Stomach (tissue), 4 donors: ENCODE results near the gene ACSL5.

ENCODE experiments used
- EP300 ChIP-seq: sonication (generic); formaldehyde crosslinking; IDR thresholded peaks from one replicate; pipeline ENCODE4 v1.6.1; 2017; ENCODE audit warnings: antibody characterized with exemption
- POLR2A ChIP-seq, 4 donors: fragments of 450-650 bp; IDR thresholded peaks; one replicate each; pipeline ENCODE4 v1.6.1; 2016; ENCODE audit warnings: antibody characterized with exemption in 4 of 4, control low read depth in 2 of 4, mild to moderate bottlenecking in 1 of 4, moderate library complexity in 1 of 4
- POLR2AphosphoS5 ChIP-seq, 3 donors: sonication (generic); formaldehyde crosslinking; IDR thresholded peaks; one replicate each; pipeline ENCODE4 v1.6.1; 2016; ENCODE audit warnings: antibody characterized with exemption in 3 of 3
- TF ChIP-seq, protein P1 (sequence below), 7 experiments: fragments of 450-650 bp in 4 of 7; fragments of 200-600 bp in 3 of 7; sonication (generic) in 3 of 7; IDR thresholded peaks; one replicate each; pipeline ENCODE4 v1.5.1; 2016 to 2019; ENCODE audit warnings: antibody characterized with exemption in 7 of 7, control low read depth in 2 of 7, mild to moderate bottlenecking in 1 of 7

DNA sequence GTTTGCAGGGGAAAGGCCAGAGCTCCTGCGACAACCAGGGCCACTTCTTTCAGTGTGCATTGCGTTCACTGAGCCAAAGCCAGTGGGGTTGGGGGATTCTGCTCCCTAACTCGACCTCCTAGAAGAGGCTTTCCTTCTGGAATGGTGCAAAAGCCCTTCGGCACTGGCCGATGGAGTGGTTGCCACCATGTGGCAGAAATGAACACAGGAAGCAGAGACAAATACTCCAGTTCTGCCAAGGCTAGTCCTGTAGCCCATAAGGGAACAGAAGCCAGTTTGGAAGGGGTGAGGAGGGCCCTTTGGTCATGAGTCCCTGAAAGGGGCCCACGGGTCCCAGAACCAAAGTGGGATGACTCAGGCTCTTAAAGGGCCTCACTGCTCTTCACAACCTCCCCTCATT is 29.7 kb upstream of the ACSL5 start:
- TF ChIP-seq, protein P1, sequence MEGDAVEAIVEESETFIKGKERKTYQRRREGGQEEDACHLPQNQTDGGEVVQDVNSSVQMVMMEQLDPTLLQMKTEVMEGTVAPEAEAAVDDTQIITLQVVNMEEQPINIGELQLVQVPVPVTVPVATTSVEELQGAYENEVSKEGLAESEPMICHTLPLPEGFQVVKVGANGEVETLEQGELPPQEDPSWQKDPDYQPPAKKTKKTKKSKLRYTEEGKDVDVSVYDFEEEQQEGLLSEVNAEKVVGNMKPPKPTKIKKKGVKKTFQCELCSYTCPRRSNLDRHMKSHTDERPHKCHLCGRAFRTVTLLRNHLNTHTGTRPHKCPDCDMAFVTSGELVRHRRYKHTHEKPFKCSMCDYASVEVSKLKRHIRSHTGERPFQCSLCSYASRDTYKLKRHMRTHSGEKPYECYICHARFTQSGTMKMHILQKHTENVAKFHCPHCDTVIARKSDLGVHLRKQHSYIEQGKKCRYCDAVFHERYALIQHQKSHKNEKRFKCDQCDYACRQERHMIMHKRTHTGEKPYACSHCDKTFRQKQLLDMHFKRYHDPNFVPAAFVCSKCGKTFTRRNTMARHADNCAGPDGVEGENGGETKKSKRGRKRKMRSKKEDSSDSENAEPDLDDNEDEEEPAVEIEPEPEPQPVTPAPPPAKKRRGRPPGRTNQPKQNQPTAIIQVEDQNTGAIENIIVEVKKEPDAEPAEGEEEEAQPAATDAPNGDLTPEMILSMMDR (IDR thresholded peaks at IDR 0.05) = no peak
- TF ChIP-seq POLR2AphosphoS5 (IDR thresholded peaks at IDR 0.05) (no peak), EP300 (no peak), POLR2A (IDR thresholded peaks at IDR 0.05) (no peak)
